Gastroesophageal sphincter (tissue), 4 donors: Measurements from ENCODE around the gene MFSD2A. TPM values are rescaled to one million over a fixed set of nuclear protein-coding genes. Genes with fewer than 3 reads are reported as not detected.
"Not testable (repeated sequence)": the region's sequence is repeated elsewhere in the genome, so short reads cannot be mapped to it uniquely, and the experiment has no call there.

Experiments used
- ATAC-seq: fragments of 150-250 bp; one replicate; pipeline ENCODE4 v1.9.1; 2016; ENCODE audit warnings: mild to moderate bottlenecking, moderate library complexity
- H3K27ac ChIP-seq, 4 donors: fragments of 200-600 bp; sonication (generic) in 3 of 4; 1 replicate in 3 of 4; 2 replicates in 1 of 4; pipeline ENCODE4 v1.5.1; 2016 to 2019
- H3K27me3 ChIP-seq: fragments of 200-600 bp; sonication (generic); one replicate; pipeline ENCODE4 v1.5.1; 2019
- H3K36me3 ChIP-seq, 2 donors: fragments of 200-600 bp; sonication (generic); one replicate each; pipeline ENCODE4 v1.5.1; 2019; ENCODE audit warnings: control low read depth in 1 of 2
- H3K4me1 ChIP-seq, 3 donors: fragments of 200-600 bp; sonication (generic); 1 replicate in 2 of 3; 2 replicates in 1 of 3; pipeline ENCODE4 v1.5.1; 2016 to 2019; ENCODE audit warnings: control low read depth in 2 of 3
- H3K4me3 ChIP-seq, 2 donors: fragments of 200-600 bp; sonication (generic); one replicate each; pipeline ENCODE4 v1.5.1; 2019; ENCODE audit warnings: mild to moderate bottlenecking in 1 of 2, moderate library complexity in 1 of 2
- H3K9me3 ChIP-seq, 3 donors: fragments of 200-600 bp; sonication (generic); one replicate each; pipeline ENCODE4 v1.5.1; 2017 to 2019; ENCODE audit warnings: control low read depth in 2 of 3
- CTCF ChIP-seq, 4 experiments: fragments of 200-600 bp in 2 of 4; fragments of 450-650 bp in 2 of 4; sonication (generic) in 1 of 4; IDR thresholded peaks; one replicate each; pipeline ENCODE4 v1.5.1; 2017 to 2019; ENCODE audit warnings: antibody characterized with exemption in 4 of 4, mild to moderate bottlenecking in 2 of 4, moderate library complexity in 2 of 4
- EP300 ChIP-seq: sonication (generic); formaldehyde crosslinking; IDR thresholded peaks from one replicate; pipeline ENCODE4 v1.6.1; 2017; ENCODE audit warnings: antibody characterized with exemption, mild to moderate bottlenecking
- POLR2A ChIP-seq, 2 donors: fragments of 450-650 bp; IDR thresholded peaks; one replicate each; pipeline ENCODE4 v1.6.1; 2017; ENCODE audit warnings: antibody characterized with exemption in 2 of 2, mild to moderate bottlenecking in 2 of 2, moderate library complexity in 1 of 2
- POLR2AphosphoS5 ChIP-seq: sonication (generic); formaldehyde crosslinking; IDR thresholded peaks from one replicate; pipeline ENCODE4 v1.6.1; 2017; ENCODE audit warnings: antibody characterized with exemption
- WGBS, 2 donors: methylation state at CpG; one replicate each; pipeline ENCODE4 v1.1.5; 2018; ENCODE audit warnings: low coverage in 1 of 2; 5-methylcytosine and 5-hydroxymethylcytosine counted together
- total RNA-seq, 4 donors: library from RNA; depleted of rRNA; stranded (reverse); fragments of >200 nt; gene quantifications; one replicate each; pipeline ENCODE4 v1.1.0, GENCODE V29; 2016

The MFSD2A gene
- total RNA-seq, 4 donors from 2014 or later: 0.84 to 4.8 (median 1.4) TPM

- Histone ChIP-seq H3K4me1 (peaks cover 0 to 8% (median 0%) of the 10 kb centered on the region in 3 donors), H3K27ac (no peak overlapping the region), H3K9me3 (no peaks in the 10 kb centered on the region), H3K4me3 (no peak overlapping the region), H3K36me3 (no peaks in the 10 kb centered on the region), H3K27me3 (no peaks in the 10 kb centered on the region)
- TF ChIP-seq POLR2A (IDR thresholded peaks at IDR 0.05): no peak
- TF ChIP-seq POLR2AphosphoS5: no peak
- TF ChIP-seq CTCF (IDR thresholded peaks at IDR 0.05): no peak
- no peak for TF ChIP-seq EP300
- ATAC-seq: no peak
- 54 to 72% methylated on average over 7 to 9 of the region's 10 CpGs for WGBS, 2 donors
Observed at GRCh38 chr1:40003156-40004093, 48.5 kb downstream of the MFSD2A start.

- WGBS, 2 donors: 45 to 77% methylated on average over 2 of the region's 2 CpGs
- H3K27ac ChIP-seq: no peak overlapping the region
- peaks cover 0 to 8% (median 0%) of the 10 kb centered on the region in 3 donors for H3K4me1 ChIP-seq
- no peaks in the 10 kb centered on the region for H3K9me3 ChIP-seq
- no peaks in the 10 kb centered on the region for H3K27me3 ChIP-seq
- no peak for ATAC-seq
- TF ChIP-seq POLR2A (IDR thresholded peaks at IDR 0.05) (no peak), POLR2AphosphoS5 (no peak), CTCF (IDR thresholded peaks at IDR 0.05) (no peak), EP300 (no peak)
- no peak overlapping the region for H3K4me3 ChIP-seq
- H3K36me3 ChIP-seq: no peaks in the 10 kb centered on the region
Observed at GRCh38 chr1:40004857-40005256, 49.9 kb downstream of the MFSD2A start.

GRCh38 chr1:40007481-40008034 is 52.6 kb downstream of the MFSD2A start:
- ATAC-seq, H3K9me3 ChIP-seq, H3K27ac ChIP-seq, H3K27me3 ChIP-seq, H3K4me1 ChIP-seq, H3K36me3 ChIP-seq, H3K4me3 ChIP-seq: not testable (repeated sequence)
- WGBS, 2 donors: 77 to 100% methylated on average over 1 to 2 of the region's 3 CpGs

GRCh38 chr1:40011198-40011597 is 56.3 kb downstream of the MFSD2A start:
- Histone ChIP-seq H3K4me3 (no peak overlapping the region), H3K36me3 (no peaks in the 10 kb centered on the region), H3K9me3 (no peaks in the 10 kb centered on the region), H3K27me3 (no peaks in the 10 kb centered on the region), H3K4me1 (no peaks in the 10 kb centered on the region), H3K27ac (no peak overlapping the region)
- no peak for ATAC-seq
- 90 to 93% methylated on average over 3 of the region's 3 CpGs for WGBS, 2 donors
- TF ChIP-seq POLR2A (IDR thresholded peaks at IDR 0.05) (no peak), CTCF (IDR thresholded peaks at IDR 0.05) (no peak), POLR2AphosphoS5 (no peak), EP300 (no peak)

- no peak overlapping the region for H3K4me3 ChIP-seq
- no peak overlapping the region for H3K27ac ChIP-seq
- H3K36me3 ChIP-seq: no peaks in the 10 kb centered on the region
- H3K9me3 ChIP-seq: no peaks in the 10 kb centered on the region
- H3K27me3 ChIP-seq: peaks cover 3% of the 10 kb centered on the region
- no peaks in the 10 kb centered on the region for H3K4me1 ChIP-seq
- WGBS, 2 donors: 74 to 83% methylated on average over 1 to 3 of the region's 3 CpGs
- TF ChIP-seq CTCF (IDR thresholded peaks at IDR 0.05): no peak
- no peak for TF ChIP-seq EP300
- TF ChIP-seq POLR2A (IDR thresholded peaks at IDR 0.05): no peak
- no peak for ATAC-seq
Observed at GRCh38 chr1:40014253-40014706, 59.3 kb downstream of the MFSD2A start.
